Endothelial cell (in vitro differentiated cells): ENCODE data around the gene YAP1. TPM values are rescaled to one million over a fixed set of nuclear protein-coding genes. Genes with fewer than 3 reads are reported as not detected.

Source experiments
- DNase-seq: peaks from one replicate; pipeline ENCODE4 v3.0.0; 2021; ENCODE audit warnings: low spot score
- H3K27ac Mint-ChIP-seq: one replicate; pipeline ENCODE4 v1.8.0; 2021; ENCODE audit warnings: mixed read lengths, inconsistent platforms; ENCODE audit not compliant: unreplicated experiment
- H3K27me3 Mint-ChIP-seq: one replicate; pipeline ENCODE4 v1.8.0; 2021; ENCODE audit warnings: mild to moderate bottlenecking, moderate library complexity, mixed read lengths, inconsistent platforms; ENCODE audit not compliant: unreplicated experiment
- H3K36me3 Mint-ChIP-seq: one replicate; pipeline ENCODE4 v1.8.0; 2021; ENCODE audit warnings: mild to moderate bottlenecking, low read depth, mixed read lengths, inconsistent platforms; ENCODE audit not compliant: unreplicated experiment
- H3K4me1 Mint-ChIP-seq: one replicate; pipeline ENCODE4 v1.8.0; 2021; ENCODE audit warnings: mild to moderate bottlenecking, mixed read lengths, inconsistent platforms; ENCODE audit not compliant: unreplicated experiment
- H3K4me3 Mint-ChIP-seq: one replicate; pipeline ENCODE4 v1.8.0; 2021; ENCODE audit warnings: mild to moderate bottlenecking, mixed read lengths, inconsistent platforms; ENCODE audit not compliant: unreplicated experiment
- H3K9me3 Mint-ChIP-seq: one replicate; pipeline ENCODE4 v1.8.0; 2021; ENCODE audit warnings: mixed read lengths, inconsistent platforms; ENCODE audit not compliant: unreplicated experiment
- total RNA-seq: library from RNA; stranded (reverse); fragmentation: NEBNext Ultra II Directional; extraction: Animal tissue kit (Norgen Biotek cat#: 25700); gene quantifications from one replicate; pipeline ENCODE4 v1.2.1, GENCODE V29; 2021; ENCODE audit not compliant: unreplicated experiment
- TF ChIP-seq, protein P1 (sequence below): fragments of 200-600 bp; sonication (generic); IDR thresholded peaks from one replicate; pipeline ENCODE4 v1.5.0; 2021; ENCODE audit warnings: antibody characterized with exemption; ENCODE audit not compliant: unreplicated experiment

The YAP1 gene
- total RNA-seq, 1 donor from 2014 or later: 158 TPM

DNA sequence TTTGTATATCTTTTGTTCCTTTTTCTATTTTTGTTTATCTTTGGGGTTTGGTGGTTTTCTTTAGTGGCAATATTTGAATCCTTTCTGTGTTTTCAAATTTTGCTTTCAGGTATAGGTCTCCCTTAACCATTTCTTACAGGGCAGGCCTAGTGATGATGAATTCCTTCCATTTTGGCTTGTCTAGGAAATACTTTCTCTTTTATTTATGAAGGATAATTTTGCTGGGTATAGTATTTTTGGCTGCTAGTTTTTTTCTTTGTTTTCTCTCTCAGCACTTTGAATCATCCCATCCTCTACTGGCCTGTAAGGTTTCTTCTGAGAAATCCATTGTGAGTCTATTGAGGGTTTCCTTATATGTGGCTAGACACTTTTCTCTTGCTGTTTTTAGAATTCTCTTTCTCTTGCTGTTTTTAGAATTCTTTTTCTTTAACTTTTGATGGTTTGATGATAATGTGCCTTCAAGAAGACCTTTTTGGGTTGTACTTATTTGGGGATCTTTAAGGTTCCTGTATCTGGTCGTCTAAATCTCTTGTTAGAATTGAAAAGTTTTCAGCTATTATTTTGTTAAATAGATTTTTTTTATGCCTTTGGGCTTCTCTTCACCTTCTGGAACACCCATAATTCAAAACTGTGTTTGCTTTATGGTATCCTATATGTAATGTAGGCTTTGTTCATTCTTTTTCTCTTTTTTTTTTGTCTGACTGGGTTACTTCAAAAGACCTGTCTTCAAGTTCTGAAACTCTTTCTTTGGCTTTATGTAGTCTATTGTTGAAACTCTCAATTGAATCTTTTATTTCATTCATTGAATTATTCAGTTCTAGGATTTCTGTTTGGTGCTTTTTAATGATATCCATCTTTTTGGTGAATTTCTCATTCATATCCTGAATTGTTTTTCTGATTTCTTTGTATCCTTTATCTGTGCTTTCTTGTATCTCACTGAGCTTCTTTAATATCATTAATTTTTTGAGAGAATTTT lies 38.5 kb upstream of the YAP1 start:
- Mint-ChIP-seq H3K27me3 (peaks cover 6% of the 10 kb centered on the region), H3K4me3 (no peak overlapping the region), H3K9me3 (peaks cover 8% of the 10 kb centered on the region), H3K36me3 (peaks cover 7% of the 10 kb centered on the region), H3K27ac (no peak overlapping the region), H3K4me1 (no peaks in the 10 kb centered on the region)
- no peak for DNase-seq
- TF ChIP-seq, protein P1, sequence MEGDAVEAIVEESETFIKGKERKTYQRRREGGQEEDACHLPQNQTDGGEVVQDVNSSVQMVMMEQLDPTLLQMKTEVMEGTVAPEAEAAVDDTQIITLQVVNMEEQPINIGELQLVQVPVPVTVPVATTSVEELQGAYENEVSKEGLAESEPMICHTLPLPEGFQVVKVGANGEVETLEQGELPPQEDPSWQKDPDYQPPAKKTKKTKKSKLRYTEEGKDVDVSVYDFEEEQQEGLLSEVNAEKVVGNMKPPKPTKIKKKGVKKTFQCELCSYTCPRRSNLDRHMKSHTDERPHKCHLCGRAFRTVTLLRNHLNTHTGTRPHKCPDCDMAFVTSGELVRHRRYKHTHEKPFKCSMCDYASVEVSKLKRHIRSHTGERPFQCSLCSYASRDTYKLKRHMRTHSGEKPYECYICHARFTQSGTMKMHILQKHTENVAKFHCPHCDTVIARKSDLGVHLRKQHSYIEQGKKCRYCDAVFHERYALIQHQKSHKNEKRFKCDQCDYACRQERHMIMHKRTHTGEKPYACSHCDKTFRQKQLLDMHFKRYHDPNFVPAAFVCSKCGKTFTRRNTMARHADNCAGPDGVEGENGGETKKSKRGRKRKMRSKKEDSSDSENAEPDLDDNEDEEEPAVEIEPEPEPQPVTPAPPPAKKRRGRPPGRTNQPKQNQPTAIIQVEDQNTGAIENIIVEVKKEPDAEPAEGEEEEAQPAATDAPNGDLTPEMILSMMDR: no peak

DNA sequence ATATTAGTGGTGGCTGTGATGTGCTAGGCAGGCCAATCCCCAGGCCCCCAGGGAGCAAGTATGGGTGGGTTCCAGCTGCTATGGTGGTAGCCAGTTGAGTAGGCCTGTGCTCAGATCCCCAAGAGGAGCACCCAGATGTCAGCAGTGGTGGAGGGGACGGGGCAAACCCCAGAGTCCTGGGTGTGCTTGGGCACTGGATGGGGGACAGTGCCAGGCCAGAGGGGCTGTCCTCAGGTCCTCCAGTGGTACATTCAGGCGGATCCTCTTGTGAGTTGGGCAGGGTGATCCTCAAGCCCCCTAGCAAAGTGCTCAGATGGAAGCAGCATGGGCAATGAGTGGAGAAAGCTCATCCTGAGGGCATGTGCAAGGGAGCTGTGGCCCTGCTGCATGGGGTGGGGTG lies 37.0 kb upstream of the YAP1 start:
- Mint-ChIP-seq H3K4me1 (no peaks in the 10 kb centered on the region), H3K4me3 (no peak overlapping the region), H3K9me3 (peaks cover 8% of the 10 kb centered on the region), H3K36me3 (peaks cover 7% of the 10 kb centered on the region), H3K27ac (no peak overlapping the region), H3K27me3 (peaks cover 6% of the 10 kb centered on the region)
- TF ChIP-seq, protein P1: no peak
- no peak for DNase-seq

DNA sequence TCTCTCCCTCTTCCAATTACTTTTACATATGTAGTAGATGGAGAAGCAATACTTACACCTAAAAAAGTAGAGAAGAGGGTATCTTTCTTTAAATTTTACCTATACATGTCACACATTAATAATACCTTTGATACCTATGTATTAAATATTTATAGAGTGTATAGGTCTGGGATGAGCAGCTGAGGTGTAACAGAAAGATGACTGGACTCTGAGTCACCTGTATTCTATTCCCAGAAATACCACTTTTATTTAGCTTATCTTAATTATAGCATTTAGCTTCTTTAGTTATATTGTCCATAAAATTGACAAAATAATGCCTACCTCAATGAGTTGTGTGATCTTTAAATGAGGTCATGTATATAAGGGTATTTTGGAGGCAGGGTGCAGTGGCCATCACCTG lies 30.6 kb upstream of the YAP1 start:
- H3K27me3 Mint-ChIP-seq: no peaks in the 10 kb centered on the region

DNA sequence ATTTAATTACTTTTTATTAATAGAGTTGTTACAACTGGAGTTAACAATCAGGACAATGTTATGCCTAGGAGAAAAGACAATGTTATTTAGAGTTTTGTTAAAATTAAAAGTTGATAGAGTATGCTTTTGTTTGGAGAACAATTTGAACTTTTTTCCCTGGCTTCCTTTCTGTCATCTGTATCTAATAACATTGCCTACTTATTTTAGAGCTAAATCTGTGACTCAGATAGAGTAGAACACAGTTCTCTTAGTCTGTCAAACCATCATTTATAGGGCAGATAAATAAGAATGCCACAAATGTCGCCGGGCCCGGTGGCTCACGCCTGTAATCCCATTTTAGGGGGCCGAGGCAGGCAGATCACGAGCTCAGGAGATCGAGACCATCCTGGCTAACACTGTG lies 28.9 kb upstream of the YAP1 start:
- no peaks in the 10 kb centered on the region for H3K9me3 Mint-ChIP-seq
- no peak overlapping the region for H3K27ac Mint-ChIP-seq
- no peak overlapping the region for H3K4me3 Mint-ChIP-seq
- no peak for DNase-seq
- TF ChIP-seq, protein P1: no peak
- H3K4me1 Mint-ChIP-seq: no peaks in the 10 kb centered on the region
- H3K36me3 Mint-ChIP-seq: no peaks in the 10 kb centered on the region
- no peaks in the 10 kb centered on the region for H3K27me3 Mint-ChIP-seq

More for the DNA sequence above, 30.6 kb upstream of the YAP1 start:
- no peaks in the 10 kb centered on the region for H3K9me3 Mint-ChIP-seq
- no peak overlapping the region for H3K4me3 Mint-ChIP-seq
- no peaks in the 10 kb centered on the region for H3K4me1 Mint-ChIP-seq
- no peaks in the 10 kb centered on the region for H3K36me3 Mint-ChIP-seq
- H3K27ac Mint-ChIP-seq: no peak overlapping the region
- no peak for DNase-seq
- TF ChIP-seq, protein P1: no peak
